ENCODE measurements around the gene FBXO41.

FBXO41 gene

GRCh38 chr2:73260338-73260984 is 23.8 kb downstream of the FBXO41 start:
- no peak for DNase-seq

GRCh38 chr2:73259704-73260337 is 24.5 kb downstream of the FBXO41 start:
- no peak for DNase-seq

GRCh38 chr2:73259276-73259675 is 25.0 kb downstream of the FBXO41 start:
- DNase-seq, result no peak

DNA sequence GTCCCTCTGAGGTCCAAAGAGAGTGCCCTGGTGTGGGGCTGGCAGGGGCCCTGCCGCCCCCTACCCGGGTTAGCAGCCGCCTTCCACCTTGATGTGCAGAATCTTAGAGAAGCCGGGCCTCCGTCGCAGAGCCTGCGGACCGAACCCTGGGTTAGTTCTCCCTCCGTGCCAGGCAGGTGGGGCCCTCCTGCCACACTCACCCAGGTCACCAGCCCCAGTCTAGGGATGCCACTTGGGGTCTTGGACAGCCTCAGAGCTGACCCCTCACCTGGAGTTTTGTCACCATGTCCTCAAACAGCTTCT is 25.4 kb downstream of the FBXO41 start:
- no peak for DNase-seq

- DNase-seq, result no peak
These were observed 25.9 kb downstream of the FBXO41 start for GRCh38 chr2:73258186-73258912.

GRCh38 chr2:73257425-73258125 is 26.7 kb downstream of the FBXO41 start:
- no peak for DNase-seq

DNA sequence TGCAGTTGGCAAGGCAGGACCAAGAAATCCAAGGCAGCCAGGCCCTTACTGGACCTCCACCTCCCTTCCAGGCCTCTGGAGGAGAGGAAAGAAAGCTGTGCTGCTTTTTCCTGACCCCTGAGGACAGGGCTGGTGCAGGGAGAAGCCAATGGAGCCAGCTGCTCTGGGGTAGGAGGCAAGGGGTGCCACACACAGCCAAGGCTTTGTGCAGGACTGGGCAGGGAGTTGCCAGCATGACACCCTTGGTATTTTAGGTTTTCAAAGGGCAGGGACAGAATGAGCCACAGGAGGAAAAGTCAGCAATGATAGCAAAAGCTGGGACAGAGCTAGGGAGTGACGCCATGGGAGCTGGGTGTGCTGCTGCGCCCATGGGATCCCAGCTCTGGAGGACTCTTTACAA is 27.3 kb downstream of the FBXO41 start:
- no peak for DNase-seq

- no peak for DNase-seq
These were observed 27.7 kb downstream of the FBXO41 start for GRCh38 chr2:73256618-73256922.

- no peak for DNase-seq
These were observed 28.2 kb downstream of the FBXO41 start for GRCh38 chr2:73255907-73256617.

GRCh38 chr2:73255007-73255644 is 29.2 kb downstream of the FBXO41 start:
- DNase-seq, result no peak

GRCh38 chr2:73254343-73255006 is 29.8 kb downstream of the FBXO41 start:
- no peak for DNase-seq

- DNase-seq, result no peak
These were observed 30.4 kb downstream of the FBXO41 start for GRCh38 chr2:73253901-73254300.

- no peak for DNase-seq
These were observed 30.9 kb downstream of the FBXO41 start for GRCh38 chr2:73253400-73253799.

GRCh38 chr2:73252238-73253027 is 31.8 kb downstream of the FBXO41 start:
- no peak for DNase-seq

DNA sequence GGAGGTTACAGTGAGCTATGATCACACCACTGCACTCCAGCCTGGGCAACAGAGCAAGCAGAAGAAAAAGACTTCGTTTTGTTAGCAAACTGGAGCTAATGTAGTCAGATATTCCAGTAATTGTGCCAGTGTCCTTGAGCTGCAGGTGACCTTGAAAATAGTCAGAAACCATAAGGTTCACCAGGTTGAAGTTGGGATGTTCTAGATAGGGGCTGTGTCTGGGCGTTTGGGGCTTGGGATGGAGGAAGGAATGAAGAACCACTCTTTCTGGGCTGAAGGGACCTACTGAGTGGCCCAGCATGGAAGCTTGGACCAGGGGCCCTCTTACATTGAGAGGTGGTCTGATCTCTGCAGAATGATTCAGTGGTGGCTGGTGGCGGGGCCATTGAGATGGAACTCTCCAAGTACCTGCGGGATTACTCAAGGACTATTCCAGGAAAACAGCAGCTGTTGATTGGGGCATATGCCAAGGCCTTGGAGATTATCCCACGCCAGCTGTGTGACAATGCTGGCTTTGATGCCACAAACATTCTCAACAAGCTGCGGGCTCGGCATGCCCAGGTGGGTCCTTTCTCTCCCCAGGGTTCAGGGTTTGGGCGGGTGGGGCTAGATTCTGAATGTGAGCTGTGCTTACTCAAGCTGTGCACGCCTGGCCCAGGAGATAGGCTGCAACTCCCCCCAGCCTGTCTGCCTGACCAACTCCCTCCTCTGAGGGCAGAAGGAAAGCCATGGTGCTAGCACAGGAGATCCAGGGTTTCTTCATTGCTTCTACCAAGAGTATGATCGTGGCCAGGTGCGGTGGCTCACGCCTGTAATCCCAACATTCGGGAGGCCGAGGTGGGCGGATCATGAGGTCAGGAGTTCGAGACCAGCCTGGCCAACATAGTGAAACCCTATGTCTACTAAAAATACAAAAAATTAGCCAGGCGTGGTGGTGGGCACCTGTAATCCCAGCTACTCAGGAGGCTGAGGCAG is 33.1 kb downstream of the FBXO41 start:
- no peak for DNase-seq

DNA sequence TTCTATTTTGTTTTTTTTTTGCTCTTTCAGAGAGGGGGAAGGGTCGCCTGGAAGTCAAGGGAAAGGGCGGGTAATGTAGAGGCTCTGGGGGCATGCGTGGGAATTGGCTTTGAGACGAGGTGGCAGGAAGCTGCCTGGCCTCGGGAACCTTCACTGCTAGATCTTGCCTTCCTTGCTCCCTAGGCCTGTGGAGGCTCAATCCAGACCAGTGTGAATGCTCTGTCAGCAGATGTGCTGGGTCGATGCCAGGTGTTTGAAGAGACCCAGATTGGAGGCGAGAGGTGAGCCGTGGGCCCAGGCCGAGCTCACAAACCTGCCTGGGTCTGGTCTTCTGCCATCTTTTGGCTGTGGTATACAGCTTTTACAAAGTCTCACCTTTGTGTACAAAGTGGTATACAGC is 34.6 kb downstream of the FBXO41 start:
- no peak for DNase-seq

DNA sequence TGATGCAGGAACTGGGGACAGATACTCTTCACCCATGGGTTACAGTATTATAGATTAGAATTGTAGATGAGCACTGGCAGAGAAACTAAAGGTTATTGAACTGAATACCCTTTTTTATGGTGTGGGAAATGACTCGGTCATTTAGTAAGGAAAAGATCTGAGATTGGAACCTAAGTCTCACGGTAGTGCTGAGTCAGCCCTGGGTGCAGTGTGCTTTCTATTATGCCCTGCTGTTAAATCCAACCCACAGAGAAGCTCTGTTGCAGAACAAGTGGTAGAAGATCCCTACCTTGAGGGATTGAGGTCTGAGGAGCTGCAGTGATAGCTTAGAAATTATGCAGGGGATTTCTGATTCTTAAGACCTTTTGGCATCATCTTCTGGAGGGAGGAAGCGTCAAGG is 37.4 kb downstream of the FBXO41 start:
- no peak for DNase-seq

- no peak for DNase-seq
These were observed 39.7 kb downstream of the FBXO41 start for GRCh38 chr2:73244580-73244979.

GRCh38 chr2:73243884-73244570 is 40.3 kb downstream of the FBXO41 start:
- DNase-seq, result no peak

- no peak for DNase-seq
These were observed 44.5 kb downstream of the FBXO41 start for GRCh38 chr2:73239776-73240175.

Data from stimulated activated naive CD4-positive, alpha-beta T cell treated with Interleukin-2 at 50 U/mL for 16 hours (primary cell).